SK-N-SH (cell line): ENCODE data around the gene CPSF6.

Experiments used
- CHD2 ChIP-seq: fragments of 150-350 bp; IDR thresholded peaks from 2 replicates; pipeline ENCODE4 v1.6.1; 2018; ENCODE audit warnings: low read length; ENCODE audit not compliant: partially characterized antibody
- CTCF ChIP-seq: fragments of 200-600 bp; sonication (generic); IDR thresholded peaks from 2 replicates; pipeline ENCODE4 v1.6.1; 2017; ENCODE audit warnings: antibody characterized with exemption, mild to moderate bottlenecking, moderate library complexity
- ELF1 ChIP-seq: IDR thresholded peaks from 2 replicates; pipeline ENCODE4 v1.4.0; 2012
- EP300 ChIP-seq, 2 experiments: IDR thresholded peaks; 2 replicates each; pipeline versions ENCODE4 v1.4.0 to v1.6.1; 2012; ENCODE audit warnings: borderline replicate concordance in 1 of 2, low read depth in 1 of 2, low read length in 1 of 2
- EZH2phosphoT487 ChIP-seq: fragments of 200-600 bp; sonication (generic); IDR thresholded peaks from 2 replicates; pipeline ENCODE4 v1.6.1; 2017; ENCODE audit warnings: low read depth, mixed run types, mild to moderate bottlenecking, antibody characterized with exemption, moderate library complexity, borderline replicate concordance
- FOSL2 ChIP-seq: IDR thresholded peaks from 2 replicates; pipeline ENCODE4 v1.4.0; 2012; ENCODE audit warnings: low read depth, mild to moderate bottlenecking, moderate library complexity, borderline replicate concordance
- RFX5 ChIP-seq: IDR thresholded peaks from 2 replicates; pipeline ENCODE4 v1.6.1; 2012; ENCODE audit warnings: mild to moderate bottlenecking, improper control_type of control experiment, low read length
- SIN3A ChIP-seq: IDR thresholded peaks from 2 replicates; pipeline ENCODE4 v1.6.1; 2012; ENCODE audit warnings: low read depth, mild to moderate bottlenecking, low read length, moderate library complexity, borderline replicate concordance
- SMC3 ChIP-seq: IDR thresholded peaks from 2 replicates; pipeline ENCODE4 v1.6.1; 2012; ENCODE audit warnings: low read depth, low read length, improper control_type of control experiment
- TAF1 ChIP-seq: IDR thresholded peaks from 2 replicates; pipeline ENCODE4 v1.6.1; 2012; ENCODE audit warnings: low read depth, mild to moderate bottlenecking, low read length, moderate library complexity, borderline replicate concordance
- TF ChIP-seq, protein P1 (sequence below): IDR thresholded peaks from 2 replicates; pipeline ENCODE4 v1.6.1; 2012; ENCODE audit warnings: mild to moderate bottlenecking, low read depth, low read length, moderate library complexity

- TF ChIP-seq CTCF (no peak), EP300 (IDR thresholded peaks at IDR 0.05; ENCODE audit: borderline replicate concordance in 1 of 2, low read depth in 1 of 2, low read length in 1 of 2) (no peak), SIN3A (no peak), RFX5 (no peak), FOSL2 (no peak), CHD2 (no peak), TAF1 (no peak), ELF1 (no peak), SMC3 (no peak), EZH2phosphoT487 (no peak)
- TF ChIP-seq, protein P1, sequence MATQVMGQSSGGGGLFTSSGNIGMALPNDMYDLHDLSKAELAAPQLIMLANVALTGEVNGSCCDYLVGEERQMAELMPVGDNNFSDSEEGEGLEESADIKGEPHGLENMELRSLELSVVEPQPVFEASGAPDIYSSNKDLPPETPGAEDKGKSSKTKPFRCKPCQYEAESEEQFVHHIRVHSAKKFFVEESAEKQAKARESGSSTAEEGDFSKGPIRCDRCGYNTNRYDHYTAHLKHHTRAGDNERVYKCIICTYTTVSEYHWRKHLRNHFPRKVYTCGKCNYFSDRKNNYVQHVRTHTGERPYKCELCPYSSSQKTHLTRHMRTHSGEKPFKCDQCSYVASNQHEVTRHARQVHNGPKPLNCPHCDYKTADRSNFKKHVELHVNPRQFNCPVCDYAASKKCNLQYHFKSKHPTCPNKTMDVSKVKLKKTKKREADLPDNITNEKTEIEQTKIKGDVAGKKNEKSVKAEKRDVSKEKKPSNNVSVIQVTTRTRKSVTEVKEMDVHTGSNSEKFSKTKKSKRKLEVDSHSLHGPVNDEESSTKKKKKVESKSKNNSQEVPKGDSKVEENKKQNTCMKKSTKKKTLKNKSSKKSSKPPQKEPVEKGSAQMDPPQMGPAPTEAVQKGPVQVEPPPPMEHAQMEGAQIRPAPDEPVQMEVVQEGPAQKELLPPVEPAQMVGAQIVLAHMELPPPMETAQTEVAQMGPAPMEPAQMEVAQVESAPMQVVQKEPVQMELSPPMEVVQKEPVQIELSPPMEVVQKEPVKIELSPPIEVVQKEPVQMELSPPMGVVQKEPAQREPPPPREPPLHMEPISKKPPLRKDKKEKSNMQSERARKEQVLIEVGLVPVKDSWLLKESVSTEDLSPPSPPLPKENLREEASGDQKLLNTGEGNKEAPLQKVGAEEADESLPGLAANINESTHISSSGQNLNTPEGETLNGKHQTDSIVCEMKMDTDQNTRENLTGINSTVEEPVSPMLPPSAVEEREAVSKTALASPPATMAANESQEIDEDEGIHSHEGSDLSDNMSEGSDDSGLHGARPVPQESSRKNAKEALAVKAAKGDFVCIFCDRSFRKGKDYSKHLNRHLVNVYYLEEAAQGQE, result no peak
Observed at GRCh38 chr12:69269736-69270135, 30.4 kb downstream of the CPSF6 start.
